ENCODE results near the gene GLT8D1. TPM values are rescaled to one million over a fixed set of nuclear protein-coding genes. Genes with fewer than 3 reads are reported as not detected.

GLT8D1 gene
- total and polyA plus RNA-seq, 2 experiments from 2014 or later, result 149 to 151 TPM

GRCh38 chr3:52693071-52693470 lies 12.5 kb downstream of the GLT8D1 start:
- no peak overlapping the region for H2AFZ ChIP-seq
- H3F3A ChIP-seq (ENCODE audit: insufficient read depth), result peaks cover 96% of the 10 kb centered on the region
- no peak overlapping the region for H3K9ac ChIP-seq
- H3K4me1 ChIP-seq (ENCODE audit: insufficient read depth), result peaks cover 22% of the 10 kb centered on the region
- no peaks in the 10 kb centered on the region for H3K27me3 ChIP-seq (replicated peaks; ENCODE audit: insufficient read depth)
- no peak for DNase-seq
- in situ Hi-C loops (cut with MboI), result no loop called here
- no peak overlapping the region for H3K4me2 ChIP-seq (ENCODE audit: unreplicated experiment)
- peak overlapping the region; percentile 29; the same call in 1 of the 2 replicates for H3K27ac ChIP-seq
- TF ChIP-seq EZH2 (IDR thresholded peaks at IDR 0.05; ENCODE audit: insufficient read depth, poor library complexity, severe bottlenecking) (no peak), EZH2phosphoT487 (IDR thresholded peaks at IDR 0.05; ENCODE audit: insufficient read depth, low read depth) (no peak)
- peaks cover 96% of the 10 kb centered on the region for H3K36me3 ChIP-seq (ENCODE audit: low read depth)
- no peak overlapping the region for H3K4me3 ChIP-seq
- no peaks in the 10 kb centered on the region for H4K20me1 ChIP-seq (ENCODE audit: insufficient read depth)
- no peaks in the 10 kb centered on the region for H3K9me2 ChIP-seq (ENCODE audit: insufficient read depth)
- no peaks in the 10 kb centered on the region for H3K9me3 ChIP-seq (ENCODE audit: low read depth)
- H3K79me2 ChIP-seq (ENCODE audit: insufficient read depth), result peaks cover 78% of the 10 kb centered on the region

GRCh38 chr3:52690560-52690959 lies 15.0 kb downstream of the GLT8D1 start:
- Histone ChIP-seq H4K20me1 (ENCODE audit: insufficient read depth) (no peaks in the 10 kb centered on the region), H3K9ac (peak overlapping the region; percentile 17; the same call in 1 of the 2 replicates), H3K79me2 (ENCODE audit: insufficient read depth) (peaks cover 75% of the 10 kb centered on the region), H2AFZ (no peak overlapping the region), H3K27me3 (replicated peaks; ENCODE audit: insufficient read depth) (no peaks in the 10 kb centered on the region), H3K9me2 (ENCODE audit: insufficient read depth) (no peaks in the 10 kb centered on the region), H3F3A (ENCODE audit: insufficient read depth) (peaks cover 77% of the 10 kb centered on the region), H3K27ac (no peak overlapping the region), H3K36me3 (ENCODE audit: low read depth) (peaks cover 85% of the 10 kb centered on the region), H3K4me2 (ENCODE audit: unreplicated experiment) (no peak overlapping the region), H3K9me3 (ENCODE audit: low read depth) (no peaks in the 10 kb centered on the region), H3K4me1 (ENCODE audit: insufficient read depth) (peaks cover 30% of the 10 kb centered on the region), H3K4me3 (no peak overlapping the region)
- no peak for DNase-seq
- in situ Hi-C loops (cut with MboI), result no loop called here
- WGBS, 2 experiments (ENCODE audit: low coverage in 1 of 2, low lambda C conversion rate in 2 of 2, missing lambda C conversion rate in 2 of 2), result 96 to 97% methylated on average over 2 of the region's 2 CpGs
- TF ChIP-seq EZH2phosphoT487 (IDR thresholded peaks at IDR 0.05; ENCODE audit: insufficient read depth, low read depth), result no peak
- no peak for TF ChIP-seq EZH2 (IDR thresholded peaks at IDR 0.05; ENCODE audit: insufficient read depth, poor library complexity, severe bottlenecking)

- peak overlapping the region; percentile 90 for H3K27ac ChIP-seq
- no peaks in the 10 kb centered on the region for H4K20me1 ChIP-seq (ENCODE audit: insufficient read depth)
- H3K4me1 ChIP-seq (ENCODE audit: insufficient read depth), result peaks cover 37% of the 10 kb centered on the region
- WGBS, 2 experiments (ENCODE audit: low coverage in 1 of 2, low lambda C conversion rate in 2 of 2, missing lambda C conversion rate in 2 of 2), result 90 to 93% methylated on average over 3 of the region's 3 CpGs
- H3K4me2 ChIP-seq (ENCODE audit: unreplicated experiment), result no peak overlapping the region
- peaks cover 79% of the 10 kb centered on the region for H3K79me2 ChIP-seq (ENCODE audit: insufficient read depth)
- no peak for DNase-seq
- H3F3A ChIP-seq (ENCODE audit: insufficient read depth), result peaks cover 65% of the 10 kb centered on the region
- in situ Hi-C loops (cut with MboI), result no loop called here
- H3K36me3 ChIP-seq (ENCODE audit: low read depth), result peaks cover 73% of the 10 kb centered on the region
- no peak for TF ChIP-seq EZH2 (IDR thresholded peaks at IDR 0.05; ENCODE audit: insufficient read depth, poor library complexity, severe bottlenecking)
- no peak for TF ChIP-seq EZH2phosphoT487 (IDR thresholded peaks at IDR 0.05; ENCODE audit: insufficient read depth, low read depth)
- no peaks in the 10 kb centered on the region for H3K9me3 ChIP-seq (ENCODE audit: low read depth)
- H3K4me3 ChIP-seq, result no peak overlapping the region
- no peaks in the 10 kb centered on the region for H3K9me2 ChIP-seq (ENCODE audit: insufficient read depth)
- no peaks in the 10 kb centered on the region for H3K27me3 ChIP-seq (replicated peaks; ENCODE audit: insufficient read depth)
- H2AFZ ChIP-seq, result no peak overlapping the region
- H3K9ac ChIP-seq, result peak overlapping the region; percentile 96; the same call in 1 of the 2 replicates
Measured at GRCh38 chr3:52689151-52689550, 16.4 kb downstream of the GLT8D1 start.

GRCh38 chr3:52688266-52688665 lies 17.3 kb downstream of the GLT8D1 start:
- Histone ChIP-seq H2AFZ (no peak overlapping the region), H3K27ac (peak overlapping the region; percentile 90; the same call in 1 of the 2 replicates), H3K9me2 (ENCODE audit: insufficient read depth) (no peaks in the 10 kb centered on the region), H3F3A (ENCODE audit: insufficient read depth) (peaks cover 57% of the 10 kb centered on the region), H3K36me3 (ENCODE audit: low read depth) (peaks cover 65% of the 10 kb centered on the region), H4K20me1 (ENCODE audit: insufficient read depth) (no peaks in the 10 kb centered on the region), H3K27me3 (replicated peaks; ENCODE audit: insufficient read depth) (no peaks in the 10 kb centered on the region), H3K4me3 (no peak overlapping the region), H3K79me2 (ENCODE audit: insufficient read depth) (peaks cover 88% of the 10 kb centered on the region), H3K9me3 (ENCODE audit: low read depth) (no peaks in the 10 kb centered on the region), H3K9ac (peak overlapping the region; percentile 96), H3K4me1 (ENCODE audit: insufficient read depth) (peaks cover 35% of the 10 kb centered on the region), H3K4me2 (ENCODE audit: unreplicated experiment) (no peak overlapping the region)
- in situ Hi-C loops (cut with MboI), result no loop called here
- 85 to 91% methylated on average over 6 of the region's 6 CpGs for WGBS, 2 experiments (ENCODE audit: low coverage in 1 of 2, low lambda C conversion rate in 2 of 2, missing lambda C conversion rate in 2 of 2)
- no peak for TF ChIP-seq EZH2 (IDR thresholded peaks at IDR 0.05; ENCODE audit: insufficient read depth, poor library complexity, severe bottlenecking)
- TF ChIP-seq EZH2phosphoT487 (IDR thresholded peaks at IDR 0.05; ENCODE audit: insufficient read depth, low read depth), result no peak
- DNase-seq, result no peak
